ENCODE data around the gene SNX12.

- no peak for TF ChIP-seq CTCF (IDR thresholded peaks at IDR 0.05)
- TF ChIP-seq POLR2A (IDR thresholded peaks at IDR 0.05) = no peak
Measured at GRCh38 chrX:71107762-71108360, 39.7 kb upstream of the SNX12 start.

Data from ovary (tissue), 3 donors.